ENCODE data around the gene CREBL2.

Gene CREBL2

GRCh38 chr12:12682284-12682683 lies 70.6 kb downstream of the CREBL2 start:
- no peak for DNase-seq

DNA sequence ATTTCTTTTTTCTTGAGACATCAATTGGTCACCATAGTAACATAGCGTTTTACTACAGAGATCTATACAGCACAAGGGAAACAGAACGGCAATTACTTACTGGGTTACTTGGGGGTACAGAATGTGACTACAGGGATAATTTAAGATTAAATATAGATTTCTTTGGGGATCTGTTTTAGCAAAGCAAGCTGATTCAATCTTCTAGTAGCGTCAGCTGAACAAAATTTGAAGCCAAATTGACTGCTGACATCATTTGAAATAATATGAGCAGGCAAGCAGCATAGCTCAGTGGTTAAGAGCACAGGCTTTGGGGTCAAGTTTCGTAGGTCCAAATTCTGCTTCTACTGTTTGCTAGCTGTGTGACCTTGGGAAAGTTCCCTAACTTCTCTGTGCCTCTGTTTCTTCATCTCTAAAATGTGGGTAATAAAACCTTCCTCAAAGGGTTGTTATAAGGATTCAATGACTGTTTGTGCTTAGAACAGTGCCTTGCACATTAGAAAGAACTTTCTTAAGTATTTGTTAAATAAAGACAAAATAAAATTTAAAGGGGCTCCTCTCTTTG lies 71.5 kb downstream of the CREBL2 start:
- no peak for DNase-seq

GRCh38 chr12:12683725-12684124 lies 72.0 kb downstream of the CREBL2 start:
- DNase-seq: peak in 2 of 3 experiments; percentile 40 to 57

- peak; percentile 65 to 93 (median 88) for DNase-seq
Observed at GRCh38 chr12:12684375-12685106, 72.9 kb downstream of the CREBL2 start.

GRCh38 chr12:12685305-12685704 lies 73.6 kb downstream of the CREBL2 start:
- DNase-seq: peak; percentile 48 to 92 (median 83)

DNA sequence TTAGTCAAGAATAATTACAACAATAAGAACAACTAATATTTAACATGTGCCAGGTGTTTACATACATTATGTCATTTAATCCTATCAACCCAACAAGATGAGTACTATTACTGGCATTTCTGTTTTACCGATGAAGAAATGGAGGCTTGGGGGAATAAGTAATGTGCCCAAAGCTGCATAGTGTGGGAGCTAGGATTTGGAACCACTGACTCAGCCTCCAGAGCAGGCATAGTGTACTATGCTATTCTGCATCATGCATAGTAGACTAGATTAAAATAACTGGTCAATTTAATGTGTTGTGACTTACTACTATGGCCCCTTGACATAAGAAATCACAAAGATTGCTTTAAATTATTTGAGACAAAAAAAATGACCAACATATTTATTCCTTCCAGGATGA lies 74.8 kb downstream of the CREBL2 start:
- no peak for DNase-seq

GRCh38 chr12:12686925-12687324 lies 75.2 kb downstream of the CREBL2 start:
- no peak for DNase-seq

GRCh38 chr12:12689647-12690300 lies 78.1 kb downstream of the CREBL2 start:
- no peak for DNase-seq

DNA sequence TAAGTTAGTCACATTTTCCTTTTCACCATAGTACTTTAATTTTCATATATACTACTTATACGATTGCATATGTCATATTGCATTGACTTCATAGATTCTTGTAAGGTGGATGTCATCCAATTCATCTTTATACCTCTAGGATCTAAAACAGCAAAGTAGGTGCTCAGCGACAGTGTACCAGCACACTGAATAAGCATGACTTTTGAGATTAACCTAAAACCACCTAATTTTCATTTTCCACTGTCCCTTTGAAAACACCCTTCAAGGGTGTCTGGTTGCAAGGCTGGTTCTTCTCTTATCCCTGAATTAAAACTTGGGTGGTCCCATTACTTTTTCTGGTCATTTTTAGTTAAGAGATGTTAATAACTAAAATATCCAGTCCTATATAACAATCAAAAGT lies 79.9 kb downstream of the CREBL2 start:
- no peak for DNase-seq

GRCh38 chr12:12693111-12693671 lies 81.5 kb downstream of the CREBL2 start:
- no peak for DNase-seq

Measured in NCI-H1417 (cell line).